ENCODE results near the gene HOXC11.

HOXC11 gene

GRCh38 chr12:53950437-53950773, 22.5 kb upstream of the HOXC11 start:
- DNase-seq (ENCODE audit: insufficient read length, low spot score) = no peak
- TF ChIP-seq POLR2A (IDR thresholded peaks at IDR 0.05; ENCODE audit: low read depth, low read length) = no peak
- FAIRE-seq = no peak

DNA sequence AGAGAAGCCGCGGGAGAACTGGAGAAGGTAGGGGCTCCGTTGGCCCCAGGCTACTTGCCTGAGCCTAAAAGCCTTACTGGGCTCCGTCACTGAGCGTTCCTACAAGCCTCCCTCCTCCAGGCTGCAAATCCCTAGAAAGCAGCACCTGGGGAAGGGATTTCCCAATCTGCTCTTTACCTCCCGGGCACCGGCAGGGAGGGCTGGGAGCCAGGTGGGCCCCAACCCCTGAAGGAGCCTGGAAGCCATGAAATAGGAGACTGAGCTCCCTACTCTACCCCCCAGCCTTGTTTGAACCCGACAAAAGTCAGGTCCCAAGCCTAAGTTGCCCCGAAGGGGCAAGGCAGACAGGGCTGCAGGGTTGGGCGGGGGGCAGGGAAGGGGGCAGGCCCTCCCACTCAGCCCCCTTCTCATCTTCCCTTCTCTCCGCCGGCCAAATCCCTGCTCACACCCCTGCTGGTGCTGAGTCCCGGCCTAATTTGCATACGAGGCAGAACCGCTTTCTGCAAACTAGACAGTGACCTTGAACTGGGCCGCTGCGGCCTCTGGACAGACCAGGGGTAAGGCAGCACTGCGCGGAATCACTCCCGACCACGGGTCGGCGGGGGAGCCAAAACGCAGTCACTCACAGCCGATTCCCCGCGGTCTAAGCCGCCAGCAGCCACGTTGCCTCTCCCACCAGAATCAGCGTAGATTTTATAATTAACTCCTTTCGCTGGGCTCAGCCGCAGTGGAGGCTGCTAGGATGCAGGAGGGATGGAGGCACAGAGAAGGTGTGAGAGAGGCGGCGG, 21.9 kb upstream of the HOXC11 start:
- DNase-seq (ENCODE audit: insufficient read length, low spot score) (no peak), FAIRE-seq (no peak)
- no peak for TF ChIP-seq POLR2A (IDR thresholded peaks at IDR 0.05; ENCODE audit: low read depth, low read length)

- TF ChIP-seq POLR2A (IDR thresholded peaks at IDR 0.05; ENCODE audit: low read depth, low read length) = no peak
- DNase-seq (ENCODE audit: insufficient read length, low spot score) = no peak
- no peak for FAIRE-seq
These were observed 21.2 kb upstream of the HOXC11 start for GRCh38 chr12:53951577-53952334.

GRCh38 chr12:53952335-53952694, 20.6 kb upstream of the HOXC11 start:
- DNase-seq (ENCODE audit: insufficient read length, low spot score) = no peak
- no peak for FAIRE-seq
- no peak for TF ChIP-seq POLR2A (IDR thresholded peaks at IDR 0.05; ENCODE audit: low read depth, low read length)

GRCh38 chr12:53952871-53953734, 19.8 kb upstream of the HOXC11 start:
- FAIRE-seq (no peak), DNase-seq (ENCODE audit: insufficient read length, low spot score) (no peak)
- no peak for TF ChIP-seq POLR2A (IDR thresholded peaks at IDR 0.05; ENCODE audit: low read depth, low read length)

DNA sequence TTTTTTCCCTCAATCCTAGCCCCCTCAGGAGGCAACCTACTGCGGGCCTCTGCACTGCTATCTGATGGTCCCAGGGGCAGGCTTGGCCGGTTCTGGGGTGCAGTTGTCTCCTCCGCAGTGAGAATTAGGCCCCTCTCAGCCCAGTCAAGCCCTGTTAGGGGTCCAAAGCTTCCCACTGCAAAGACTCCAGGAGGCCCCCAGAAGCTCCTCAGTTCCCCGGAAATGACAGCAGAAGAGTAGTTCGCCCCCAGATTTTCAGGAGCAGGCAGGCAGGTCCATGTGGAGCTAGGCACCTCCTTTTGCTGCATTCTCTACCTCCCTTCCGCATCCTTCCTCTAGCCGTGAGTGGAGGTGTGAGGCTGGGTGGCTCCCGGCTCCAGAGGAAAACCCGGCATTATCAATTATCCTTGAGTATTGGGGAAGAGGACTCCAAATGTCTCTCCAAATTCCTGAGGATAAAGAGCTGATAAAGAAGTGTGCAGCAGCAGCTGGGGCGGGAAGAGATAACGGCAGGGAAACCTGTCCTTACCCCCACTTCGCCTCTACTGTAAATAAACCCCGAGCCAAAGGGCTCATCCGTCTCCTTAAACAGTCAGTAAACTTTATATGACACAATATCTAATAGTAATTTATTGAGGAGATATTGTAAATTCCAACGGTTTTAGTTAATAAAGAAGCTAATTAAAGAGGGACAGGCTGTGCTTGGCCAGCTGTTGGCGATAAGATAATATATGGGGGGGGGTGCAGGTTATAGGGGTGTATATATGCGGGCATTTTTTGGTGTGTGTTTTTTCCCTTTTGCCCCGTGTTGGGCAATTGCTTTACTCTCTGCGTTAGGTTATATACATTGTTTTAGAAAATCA, 18.9 kb upstream of the HOXC11 start:
- no peak for TF ChIP-seq POLR2A (IDR thresholded peaks at IDR 0.05; ENCODE audit: low read depth, low read length)
- no peak for FAIRE-seq

GRCh38 chr12:53954694-53955035, 18.3 kb upstream of the HOXC11 start, which contains the start of gene HOXC12:
TSS of gene HOXC12 (plus strand) at chr12:53954903. CDS start at chr12:53954930, 27 bp downstream.
- DNase-seq (ENCODE audit: insufficient read length, low spot score) = no peak
- FAIRE-seq = no peak
- TF ChIP-seq POLR2A (IDR thresholded peaks at IDR 0.05; ENCODE audit: low read depth, low read length) = no peak

More for the DNA sequence above, 18.9 kb upstream of the HOXC11 start:
- DNase-seq (ENCODE audit: insufficient read length, low spot score) = no peak

GRCh38 chr12:53955036-53955775, 17.7 kb upstream of the HOXC11 start:
- FAIRE-seq (no peak), DNase-seq (ENCODE audit: insufficient read length, low spot score) (no peak)
- TF ChIP-seq POLR2A (IDR thresholded peaks at IDR 0.05; ENCODE audit: low read depth, low read length) = no peak

- FAIRE-seq = no peak
- no peak for TF ChIP-seq POLR2A (IDR thresholded peaks at IDR 0.05; ENCODE audit: low read depth, low read length)
These were observed 17.1 kb upstream of the HOXC11 start for GRCh38 chr12:53955776-53956250.

DNA sequence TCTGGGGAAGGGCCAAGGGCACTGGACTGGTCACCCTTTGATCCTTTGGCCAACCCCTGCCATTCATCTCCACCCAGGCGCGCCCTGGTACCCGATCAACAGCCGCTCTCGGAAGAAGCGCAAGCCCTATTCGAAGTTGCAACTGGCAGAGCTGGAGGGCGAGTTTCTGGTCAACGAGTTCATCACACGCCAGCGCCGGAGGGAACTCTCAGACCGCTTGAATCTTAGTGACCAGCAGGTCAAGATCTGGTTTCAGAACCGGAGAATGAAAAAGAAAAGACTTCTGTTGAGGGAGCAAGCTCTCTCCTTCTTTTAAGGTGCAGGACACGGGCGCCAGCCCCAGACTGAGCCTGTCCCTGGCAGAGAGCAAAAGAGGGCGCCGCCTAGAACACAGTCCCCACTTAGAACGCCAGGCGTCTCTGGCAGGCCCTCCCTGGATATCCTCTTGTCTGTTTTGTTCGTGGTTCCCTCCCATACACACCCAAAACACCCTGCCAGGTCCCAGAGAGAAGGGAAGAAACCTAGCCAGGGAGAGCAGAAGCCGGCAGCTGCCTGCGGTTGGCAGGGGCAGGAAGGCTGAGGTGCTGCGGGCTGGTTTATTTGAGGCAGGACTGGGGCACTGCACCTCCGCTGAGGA, 16.6 kb upstream of the HOXC11 start:
- FAIRE-seq (no peak), DNase-seq (ENCODE audit: insufficient read length, low spot score) (no peak)
- TF ChIP-seq POLR2A (IDR thresholded peaks at IDR 0.05; ENCODE audit: low read depth, low read length) = no peak

More at GRCh38 chr12:53955776-53956250, 17.1 kb upstream of the HOXC11 start:
- DNase-seq (ENCODE audit: insufficient read length, low spot score) = no peak

- TF ChIP-seq POLR2A (IDR thresholded peaks at IDR 0.05; ENCODE audit: low read depth, low read length) = no peak
- no peak for FAIRE-seq
- DNase-seq (ENCODE audit: insufficient read length, low spot score) = no peak
These were observed 15.9 kb upstream of the HOXC11 start for GRCh38 chr12:53956914-53957536.

GRCh38 chr12:53958128-53958527, 14.8 kb upstream of the HOXC11 start:
- TF ChIP-seq POLR2A (IDR thresholded peaks at IDR 0.05; ENCODE audit: low read depth, low read length) = no peak
- FAIRE-seq (no peak), DNase-seq (ENCODE audit: insufficient read length, low spot score) (no peak)

Data from H54 (cell line).